Gastrocnemius medialis (tissue), 4 donors: ENCODE data around the gene UMPS.

Experiments used
- CTCF ChIP-seq, 5 experiments: fragments of 450-650 bp in 3 of 5; fragments of 200-600 bp in 2 of 5; sonication (generic) in 2 of 5; IDR thresholded peaks in 4 of 5; conservative IDR thresholded peaks in 1 of 5; 1 replicate in 4 of 5; 2 replicates in 1 of 5; pipeline ENCODE4 v1.5.1; 2016 to 2019; ENCODE audit warnings: antibody characterized with exemption in 5 of 5, mild to moderate bottlenecking in 3 of 5, moderate library complexity in 3 of 5
- POLR2A ChIP-seq, 2 donors: fragments of 450-650 bp; IDR thresholded peaks; one replicate each; pipeline ENCODE4 v1.6.1; 2017; ENCODE audit warnings: antibody characterized with exemption in 2 of 2, mild to moderate bottlenecking in 2 of 2, moderate library complexity in 2 of 2

GRCh38 chr3:124685067-124685466, 45.2 kb upstream of the UMPS start:
- no peak for TF ChIP-seq CTCF (IDR thresholded peaks at IDR 0.05 in 4 of 5, conservative IDR thresholded peaks at IDR 0.05 in 1 of 5)
- no peak for TF ChIP-seq POLR2A (IDR thresholded peaks at IDR 0.05)
